Liver (tissue), 9 donors: ENCODE data around the gene PNPLA2. TPM values are rescaled to one million over a fixed set of nuclear protein-coding genes. Genes with fewer than 3 reads are reported as not detected.

Experiments used
- DNase-seq: peaks from one replicate; pipeline ENCODE4 v3.0.0-alpha.2; 2017; ENCODE audit warnings: low spot score
- H3K27ac ChIP-seq, 2 donors: one replicate each; pipeline ENCODE4 v1.7.0; 2013; ENCODE audit warnings: inconsistent platforms in 2 of 2, low read length in 2 of 2, control low read depth in 1 of 2, low read depth in 1 of 2, mild to moderate bottlenecking in 1 of 2
- H3K27me3 ChIP-seq, 4 donors: one replicate each; pipeline versions ENCODE4 v1.6.1 to v1.7.0; 2013; ENCODE audit warnings: low read length in 3 of 4, inconsistent platforms in 1 of 4, mild to moderate bottlenecking in 1 of 4, moderate library complexity in 1 of 4; ENCODE audit not compliant: control insufficient read depth in 4 of 4, insufficient read depth in 4 of 4
- H3K36me3 ChIP-seq, 4 donors: one replicate each; pipeline versions ENCODE4 v1.6.1 to v1.7.0; 2013; ENCODE audit warnings: low read length in 3 of 4, mild to moderate bottlenecking in 3 of 4, low read depth in 1 of 4, moderate library complexity in 1 of 4; ENCODE audit not compliant: control insufficient read depth in 4 of 4, insufficient read depth in 3 of 4
- H3K4me1 ChIP-seq, 4 donors: one replicate each; pipeline versions ENCODE4 v1.6.1 to v1.7.0; 2013; ENCODE audit warnings: low read length in 3 of 4, mild to moderate bottlenecking in 3 of 4, moderate library complexity in 1 of 4; ENCODE audit not compliant: control insufficient read depth in 4 of 4, insufficient read depth in 4 of 4
- H3K4me3 ChIP-seq, 3 donors: one replicate each; pipeline versions ENCODE4 v1.6.1 to v1.7.0; 2013; ENCODE audit warnings: low read length in 3 of 3, control low read depth in 1 of 3, low read depth in 1 of 3, mild to moderate bottlenecking in 1 of 3
- H3K9ac ChIP-seq, 2 donors: one replicate each; pipeline ENCODE4 v1.7.0; 2013; ENCODE audit warnings: low read length in 2 of 2, mild to moderate bottlenecking in 2 of 2, moderate library complexity in 2 of 2, control low read depth in 1 of 2, low read depth in 1 of 2
- H3K9me3 ChIP-seq, 4 donors: one replicate each; pipeline versions ENCODE4 v1.6.1 to v1.7.0; 2013; ENCODE audit warnings: low read length in 3 of 4; ENCODE audit not compliant: control insufficient read depth in 4 of 4
- CTCF ChIP-seq: fragments of 150-350 bp; IDR thresholded peaks from 2 replicates; pipeline ENCODE4 v1.5.1; 2017; ENCODE audit warnings: improper control_type of control experiment, low read depth, low read length; ENCODE audit not compliant: missing input control
- EGR1 ChIP-seq, 2 donors: IDR thresholded peaks; 2 replicates each; pipeline ENCODE4 v1.6.1; 2016 to 2018; ENCODE audit warnings: antibody characterized with exemption in 2 of 2, low read depth in 2 of 2
- FOXA1 ChIP-seq: IDR thresholded peaks from 2 replicates; pipeline ENCODE4 v1.6.1; 2016; ENCODE audit warnings: antibody characterized with exemption
- FOXA2 ChIP-seq: IDR thresholded peaks from 2 replicates; pipeline ENCODE4 v1.6.1; 2016; ENCODE audit warnings: antibody characterized with exemption
- GABPA ChIP-seq, 2 donors: IDR thresholded peaks in 1 of 2; conservative IDR thresholded peaks in 1 of 2; 2 replicates each; pipeline ENCODE4 v1.6.1; 2016; ENCODE audit warnings: antibody characterized with exemption in 2 of 2, mild to moderate bottlenecking in 1 of 2, moderate library complexity in 1 of 2
- HNF4A ChIP-seq, 2 donors: conservative IDR thresholded peaks; 2 replicates each; pipeline ENCODE4 v1.6.1; 2016; ENCODE audit warnings: antibody characterized with exemption in 2 of 2, mild to moderate bottlenecking in 2 of 2
- HNF4G ChIP-seq: IDR thresholded peaks from 2 replicates; pipeline ENCODE4 v1.6.1; 2016; ENCODE audit warnings: antibody characterized with exemption
- JUND ChIP-seq, 2 donors: IDR thresholded peaks; 2 replicates each; pipeline ENCODE4 v1.6.1; 2016; ENCODE audit warnings: antibody characterized with exemption in 2 of 2
- MAX ChIP-seq: IDR thresholded peaks from 2 replicates; pipeline ENCODE4 v1.6.1; 2016; ENCODE audit warnings: antibody characterized with exemption
- NR2F2 ChIP-seq: IDR thresholded peaks from 2 replicates; pipeline ENCODE4 v1.6.1; 2016; ENCODE audit warnings: antibody characterized with exemption
- RAD21 ChIP-seq, 2 donors: IDR thresholded peaks; 2 replicates each; pipeline ENCODE4 v1.6.1; 2016; ENCODE audit warnings: antibody characterized with exemption in 2 of 2, mild to moderate bottlenecking in 2 of 2
- REST ChIP-seq: IDR thresholded peaks from 2 replicates; pipeline ENCODE4 v1.6.1; 2016; ENCODE audit warnings: antibody characterized with exemption, mild to moderate bottlenecking
- RXRA ChIP-seq, 2 donors: IDR thresholded peaks; 2 replicates each; pipeline ENCODE4 v1.6.1; 2017 to 2018; ENCODE audit warnings: antibody characterized with exemption in 2 of 2, mild to moderate bottlenecking in 1 of 2
- SP1 ChIP-seq: IDR thresholded peaks from 2 replicates; pipeline ENCODE4 v1.6.1; 2018; ENCODE audit warnings: antibody characterized with exemption, mild to moderate bottlenecking
- TAF1 ChIP-seq: conservative IDR thresholded peaks from 2 replicates; pipeline ENCODE4 v1.6.1; 2016; ENCODE audit warnings: antibody characterized with exemption, mild to moderate bottlenecking
- YY1 ChIP-seq: IDR thresholded peaks from 2 replicates; pipeline ENCODE4 v1.6.1; 2016; ENCODE audit warnings: antibody characterized with exemption, mild to moderate bottlenecking
- WGBS: extraction: QIAGEN DNeasy Blood & Tissue Kit; methylation state at CpG from one replicate; pipeline ENCODE4 v1.1.7; 2013; 5-methylcytosine and 5-hydroxymethylcytosine counted together
- polyA plus RNA-seq, 2 donors: library from polyadenylated mRNA; stranded (reverse) in 1 of 2; unstranded in 1 of 2; fragments of 200-250 nt in 1 of 2; fragments of >200 nt in 1 of 2; fragmentation: Nextera tagmentation in 1 of 2; extraction: Ambion mirVana in 1 of 2; gene quantifications; one replicate each; pipeline versions ENCODE4 v1.2.1 to v1.2.3, GENCODE V29; 2013 to 2015
- total RNA-seq, 2 donors: library from RNA; depleted of rRNA; stranded (reverse); fragments of >200 nt; gene quantifications; one replicate each; pipeline ENCODE4 v1.2.3, GENCODE V29; 2014
- TF ChIP-seq, protein P1 (sequence below): IDR thresholded peaks from 2 replicates; pipeline ENCODE4 v1.6.1; 2016; ENCODE audit warnings: antibody characterized with exemption
- TF ChIP-seq, protein P2 (sequence below): IDR thresholded peaks from 2 replicates; pipeline ENCODE4 v1.6.1; 2016; ENCODE audit warnings: antibody characterized with exemption
- donor health status: healthy.
- donor health status: healthy.
- donor health status: healthy.
- donor health status: healthy.
- donor health status: healthy.

Gene PNPLA2
- total and polyA plus RNA-seq, 4 donors, result 13.7 to 58.9 (median 27.2) TPM

DNA sequence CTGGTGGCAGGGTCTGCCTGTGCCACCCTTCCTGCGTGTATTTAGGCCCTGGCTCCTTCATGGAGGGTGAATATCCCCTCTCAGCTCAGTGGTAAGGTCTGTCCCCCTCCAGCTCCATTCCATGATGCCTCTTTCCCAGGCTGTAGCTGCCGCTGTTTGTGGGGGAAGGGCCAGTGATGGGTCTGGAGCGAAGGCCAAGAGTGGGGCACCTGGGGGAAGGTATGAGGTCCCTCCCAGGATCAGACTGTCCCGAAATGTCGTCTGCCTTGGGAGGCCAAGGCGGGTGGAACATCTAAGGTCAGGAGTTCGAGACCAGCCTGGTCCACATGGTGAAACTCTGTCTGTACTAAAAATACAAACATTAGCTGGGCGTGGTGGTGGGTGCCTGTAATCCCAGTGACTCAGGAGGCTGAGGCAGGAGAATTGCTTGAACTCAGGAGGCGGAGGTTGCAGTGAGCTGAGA, 15.2 kb downstream of the PNPLA2 start:
- TF ChIP-seq SP1 (no peak), MAX (no peak)
- Histone ChIP-seq H3K27me3 (no peaks in the 10 kb centered on the region), H3K4me3 (peak overlapping the region in 1 of 3 donors; percentile 85), H3K27ac (peak overlapping the region; percentile 90 to 99), H3K36me3 (peaks cover 0 to 17% (median 10%) of the 10 kb centered on the region in 4 donors), H3K4me1 (peaks cover 40 to 75% (median 56%) of the 10 kb centered on the region in 4 donors), H3K9me3 (no peaks in the 10 kb centered on the region), H3K9ac (no peak overlapping the region)
- DNase-seq, result no peak
- WGBS, result 35% methylated on average over 9 of the region's 9 CpGs

DNA sequence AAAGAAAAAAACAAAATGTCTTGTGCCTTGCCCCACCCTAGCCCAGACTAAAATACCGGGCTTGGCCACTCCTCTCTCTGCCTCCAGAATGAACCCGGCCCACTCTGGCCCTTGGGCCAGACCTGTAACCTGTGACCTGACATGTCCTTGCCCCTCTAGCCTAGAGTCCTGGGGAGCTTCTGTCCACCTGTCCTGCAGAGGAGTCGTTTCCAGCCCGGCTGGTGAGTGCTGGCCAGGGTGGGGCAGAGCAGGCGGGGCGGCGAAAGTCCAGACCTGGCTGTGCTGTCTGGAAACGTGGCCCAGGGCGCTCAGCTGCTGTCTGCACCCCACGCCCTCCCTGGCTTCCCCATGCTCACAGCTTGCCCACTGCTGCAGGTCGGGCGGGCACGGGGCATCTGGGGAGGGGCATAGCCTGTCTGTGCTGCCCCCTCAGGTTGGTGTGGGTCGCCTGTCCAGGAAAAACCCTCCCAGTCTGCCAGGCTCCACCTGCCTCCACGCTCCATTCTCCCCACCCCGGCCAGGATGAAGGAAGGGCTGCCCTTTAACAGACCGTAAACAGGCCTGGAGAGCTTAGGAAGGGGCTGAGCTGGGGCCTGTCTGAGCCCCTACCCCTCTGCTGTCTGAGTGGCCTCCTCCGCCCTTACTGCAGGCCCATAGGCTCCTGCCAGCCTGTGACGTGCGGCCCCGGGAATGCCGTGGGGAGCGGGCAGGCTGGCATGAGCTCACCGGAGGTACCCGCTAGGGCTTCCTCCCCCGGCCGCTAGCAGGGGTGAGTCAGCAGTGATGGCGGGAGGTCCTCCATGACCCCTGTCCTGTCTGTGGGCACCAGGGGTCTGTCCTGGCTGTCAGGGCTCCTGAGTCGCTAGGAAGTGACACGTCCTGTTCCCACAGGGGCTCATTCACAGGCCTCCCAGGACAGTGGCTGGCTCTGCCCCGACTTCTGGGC, 15.9 kb downstream of the PNPLA2 start:
- Histone ChIP-seq H3K27me3 (no peaks in the 10 kb centered on the region), H3K27ac (peak overlapping the region; percentile 90 to 99), H3K4me1 (peaks cover 34 to 67% (median 48%) of the 10 kb centered on the region in 4 donors), H3K4me3 (peak overlapping the region in 2 of 3 donors; percentile 28 to 85), H3K9ac (peak overlapping the region in 1 of 2 donors; percentile 14), H3K36me3 (peaks cover under 1 to 23% (median 10%) of the 10 kb centered on the region in 4 donors), H3K9me3 (no peaks in the 10 kb centered on the region)
- WGBS, result 21% methylated on average over 31 of the region's 31 CpGs
- no peak for DNase-seq
- TF ChIP-seq SP1 (peak; percentile 64), TAF1 (no peak), YY1 (peak; percentile 4), CTCF (no peak), EGR1 (IDR thresholded peaks at IDR 0.05; ENCODE audit: low read depth in 2 of 2) (peak in 1 of 2 donors; percentile 49), RXRA (IDR thresholded peaks at IDR 0.05) (peak; percentile 79 to 93), JUND (IDR thresholded peaks at IDR 0.05) (peak; percentile 30 to 45), FOXA2 (no peak), GABPA (IDR thresholded peaks at IDR 0.05 in 1 of 2, conservative IDR thresholded peaks at IDR 0.05 in 1 of 2) (no peak), NR2F2 (peak; percentile 77), FOXA1 (no peak), HNF4G (peak; percentile 34), REST (peak; percentile 56), MAX (no peak), RAD21 (IDR thresholded peaks at IDR 0.05) (no peak), HNF4A (conservative IDR thresholded peaks at IDR 0.05) (peak; percentile 83 to 94)
- TF ChIP-seq, protein P1, sequence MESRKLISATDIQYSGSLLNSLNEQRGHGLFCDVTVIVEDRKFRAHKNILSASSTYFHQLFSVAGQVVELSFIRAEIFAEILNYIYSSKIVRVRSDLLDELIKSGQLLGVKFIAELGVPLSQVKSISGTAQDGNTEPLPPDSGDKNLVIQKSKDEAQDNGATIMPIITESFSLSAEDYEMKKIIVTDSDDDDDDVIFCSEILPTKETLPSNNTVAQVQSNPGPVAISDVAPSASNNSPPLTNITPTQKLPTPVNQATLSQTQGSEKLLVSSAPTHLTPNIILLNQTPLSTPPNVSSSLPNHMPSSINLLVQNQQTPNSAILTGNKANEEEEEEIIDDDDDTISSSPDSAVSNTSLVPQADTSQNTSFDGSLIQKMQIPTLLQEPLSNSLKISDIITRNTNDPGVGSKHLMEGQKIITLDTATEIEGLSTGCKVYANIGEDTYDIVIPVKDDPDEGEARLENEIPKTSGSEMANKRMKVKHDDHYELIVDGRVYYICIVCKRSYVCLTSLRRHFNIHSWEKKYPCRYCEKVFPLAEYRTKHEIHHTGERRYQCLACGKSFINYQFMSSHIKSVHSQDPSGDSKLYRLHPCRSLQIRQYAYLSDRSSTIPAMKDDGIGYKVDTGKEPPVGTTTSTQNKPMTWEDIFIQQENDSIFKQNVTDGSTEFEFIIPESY, result no peak
- TF ChIP-seq, protein P2, sequence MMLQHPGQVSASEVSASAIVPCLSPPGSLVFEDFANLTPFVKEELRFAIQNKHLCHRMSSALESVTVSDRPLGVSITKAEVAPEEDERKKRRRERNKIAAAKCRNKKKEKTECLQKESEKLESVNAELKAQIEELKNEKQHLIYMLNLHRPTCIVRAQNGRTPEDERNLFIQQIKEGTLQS, result no peak
